Activated T-helper 9 cell treated with anti-CD3 and anti-CD28 coated beads, Interleukin-2, amount 50 U/mL, for 16 hours (primary cell): ENCODE data around the gene INPP5J.
"Not testable (repeated sequence)": the region's sequence is repeated elsewhere in the genome, so short reads cannot be mapped to it uniquely, and the experiment has no call there.

ENCODE experiments used
- DNase-seq: peaks from one replicate; pipeline ENCODE4 v3.0.0-alpha.2; 2020; ENCODE audit warnings: low read depth

The INPP5J gene

GRCh38 chr22:31088233-31088986 lies 34.4 kb upstream of the INPP5J start:
- no peak for DNase-seq

GRCh38 chr22:31089160-31090100 lies 33.3 kb upstream of the INPP5J start:
- DNase-seq: no peak

GRCh38 chr22:31090217-31091085 lies 32.3 kb upstream of the INPP5J start:
- DNase-seq: no peak

- DNase-seq: no peak
These were observed 31.4 kb upstream of the INPP5J start for GRCh38 chr22:31091106-31091975.

GRCh38 chr22:31092161-31092560 lies 30.6 kb upstream of the INPP5J start:
- DNase-seq: no peak

GRCh38 chr22:31093086-31093850 lies 29.5 kb upstream of the INPP5J start:
- no peak for DNase-seq

GRCh38 chr22:31094021-31094551 lies 28.7 kb upstream of the INPP5J start:
- DNase-seq: no peak

- no peak for DNase-seq
These were observed 28.0 kb upstream of the INPP5J start for GRCh38 chr22:31094741-31095140.

GRCh38 chr22:31095637-31096249 lies 27.0 kb upstream of the INPP5J start:
- DNase-seq: no peak

- no peak for DNase-seq
These were observed 26.0 kb upstream of the INPP5J start for GRCh38 chr22:31096657-31097279.

- DNase-seq: not testable (repeated sequence)
These were observed 25.2 kb upstream of the INPP5J start for GRCh38 chr22:31097539-31097938.

GRCh38 chr22:31097941-31098631 lies 24.7 kb upstream of the INPP5J start:
- no peak for DNase-seq

GRCh38 chr22:31098632-31099110 lies 24.1 kb upstream of the INPP5J start:
- DNase-seq: no peak

GRCh38 chr22:31099386-31099785 lies 23.4 kb upstream of the INPP5J start:
- DNase-seq: no peak

GRCh38 chr22:31099841-31100761 lies 22.7 kb upstream of the INPP5J start:
- no peak for DNase-seq

- DNase-seq: no peak
These were observed 21.8 kb upstream of the INPP5J start for GRCh38 chr22:31100762-31101525.
